ENCODE data around the gene SEZ6.

The SEZ6 gene, protein sequence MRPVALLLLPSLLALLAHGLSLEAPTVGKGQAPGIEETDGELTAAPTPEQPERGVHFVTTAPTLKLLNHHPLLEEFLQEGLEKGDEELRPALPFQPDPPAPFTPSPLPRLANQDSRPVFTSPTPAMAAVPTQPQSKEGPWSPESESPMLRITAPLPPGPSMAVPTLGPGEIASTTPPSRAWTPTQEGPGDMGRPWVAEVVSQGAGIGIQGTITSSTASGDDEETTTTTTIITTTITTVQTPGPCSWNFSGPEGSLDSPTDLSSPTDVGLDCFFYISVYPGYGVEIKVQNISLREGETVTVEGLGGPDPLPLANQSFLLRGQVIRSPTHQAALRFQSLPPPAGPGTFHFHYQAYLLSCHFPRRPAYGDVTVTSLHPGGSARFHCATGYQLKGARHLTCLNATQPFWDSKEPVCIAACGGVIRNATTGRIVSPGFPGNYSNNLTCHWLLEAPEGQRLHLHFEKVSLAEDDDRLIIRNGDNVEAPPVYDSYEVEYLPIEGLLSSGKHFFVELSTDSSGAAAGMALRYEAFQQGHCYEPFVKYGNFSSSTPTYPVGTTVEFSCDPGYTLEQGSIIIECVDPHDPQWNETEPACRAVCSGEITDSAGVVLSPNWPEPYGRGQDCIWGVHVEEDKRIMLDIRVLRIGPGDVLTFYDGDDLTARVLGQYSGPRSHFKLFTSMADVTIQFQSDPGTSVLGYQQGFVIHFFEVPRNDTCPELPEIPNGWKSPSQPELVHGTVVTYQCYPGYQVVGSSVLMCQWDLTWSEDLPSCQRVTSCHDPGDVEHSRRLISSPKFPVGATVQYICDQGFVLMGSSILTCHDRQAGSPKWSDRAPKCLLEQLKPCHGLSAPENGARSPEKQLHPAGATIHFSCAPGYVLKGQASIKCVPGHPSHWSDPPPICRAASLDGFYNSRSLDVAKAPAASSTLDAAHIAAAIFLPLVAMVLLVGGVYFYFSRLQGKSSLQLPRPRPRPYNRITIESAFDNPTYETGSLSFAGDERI

DNA sequence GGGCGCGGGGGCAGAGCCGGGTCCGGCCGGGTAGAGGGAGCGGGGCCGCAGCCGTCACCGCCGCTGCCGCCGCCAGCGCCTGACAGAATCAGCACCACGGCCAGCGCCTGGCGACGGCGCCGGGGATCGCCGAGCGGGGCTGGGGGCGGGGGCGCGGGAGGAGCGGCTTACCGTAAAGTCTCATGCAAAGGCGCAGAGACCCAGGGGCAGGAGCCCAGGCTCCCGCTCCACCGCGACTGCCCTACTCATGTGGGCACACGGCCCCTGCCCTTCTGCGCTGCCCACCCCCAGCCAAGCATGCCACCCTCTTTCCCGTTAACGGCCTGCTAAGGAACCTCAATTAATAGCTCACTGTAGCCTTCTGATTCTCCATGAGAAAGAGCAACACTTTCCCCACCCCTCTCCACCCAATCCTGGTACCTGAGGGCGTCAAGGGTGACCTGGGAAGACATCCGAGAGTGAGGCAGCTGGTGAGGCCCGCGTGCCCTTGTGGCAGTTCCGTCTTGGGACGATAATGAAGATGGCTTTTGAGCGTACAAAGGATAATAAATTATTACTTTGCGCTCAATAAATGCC lies at the start of gene SEZ6:
SEZ6 (minus strand) TSS at position 98 of the 576 bp plus-strand sequence. CDS start 164 bp downstream, outside the sequence.
- DNase-seq (ENCODE audit: low read depth) = peak; percentile 37

DNA sequence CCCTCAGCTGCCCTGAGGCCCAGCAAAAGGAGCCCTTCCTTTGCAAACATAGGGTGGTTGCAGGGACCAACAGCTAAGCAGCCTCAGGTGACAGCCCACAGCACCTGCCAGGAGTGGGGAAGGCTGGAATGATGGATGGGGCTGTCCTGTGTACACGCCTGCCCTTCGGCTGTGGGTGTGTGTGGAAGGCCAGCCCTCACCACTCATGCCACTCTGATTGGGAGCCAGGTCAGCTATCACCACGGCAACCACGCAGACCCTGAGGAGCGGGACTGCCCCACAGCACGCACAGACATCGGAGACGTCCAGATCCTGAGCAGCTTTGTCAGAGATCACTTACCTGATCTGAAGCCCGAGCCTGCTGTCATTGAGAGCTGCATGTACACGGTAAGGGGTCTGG lies 49.0 kb upstream of the SEZ6 start:
- DNase-seq (ENCODE audit: low read depth) = no peak

DNA sequence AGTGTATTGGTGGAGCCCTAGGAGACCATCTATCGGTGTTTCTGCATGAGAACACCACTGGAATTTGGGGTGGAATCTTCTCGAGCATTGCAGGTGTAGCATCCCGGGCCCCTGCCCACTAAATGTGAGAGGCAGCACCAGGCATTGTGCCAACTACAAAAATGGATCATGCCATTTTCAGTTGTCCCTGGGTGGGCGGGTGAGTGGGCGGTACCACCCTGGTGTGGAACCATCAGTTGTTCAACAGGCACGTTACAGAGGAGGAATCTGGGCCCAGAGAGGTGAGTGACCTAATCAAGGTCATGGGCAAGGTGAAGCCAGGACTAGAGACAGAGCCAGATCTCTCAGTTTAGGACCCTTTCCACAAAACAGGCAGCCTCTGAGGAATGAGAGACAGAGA lies 45.9 kb upstream of the SEZ6 start:
- no peak for DNase-seq (ENCODE audit: low read depth)

DNA sequence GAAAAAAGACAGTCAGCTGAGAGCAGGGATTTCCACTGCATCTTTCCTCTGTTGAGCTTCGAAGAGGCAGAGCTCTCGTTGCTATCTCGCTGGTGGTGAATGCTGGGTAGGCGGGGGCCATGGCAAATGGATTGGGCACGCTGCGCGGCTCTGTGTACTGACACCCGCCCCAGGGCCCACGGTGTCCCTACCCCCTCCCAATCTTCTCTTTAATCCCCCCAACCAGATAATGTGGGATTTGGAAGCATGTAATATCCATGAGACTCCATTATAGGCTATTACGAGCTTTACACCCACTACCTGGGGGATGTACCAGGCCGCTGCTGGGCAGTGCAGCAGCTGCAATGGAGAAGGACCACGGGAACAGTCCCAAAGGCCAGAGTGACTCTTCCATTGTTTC lies 45.4 kb upstream of the SEZ6 start:
- no peak for DNase-seq (ENCODE audit: low read depth)

DNA sequence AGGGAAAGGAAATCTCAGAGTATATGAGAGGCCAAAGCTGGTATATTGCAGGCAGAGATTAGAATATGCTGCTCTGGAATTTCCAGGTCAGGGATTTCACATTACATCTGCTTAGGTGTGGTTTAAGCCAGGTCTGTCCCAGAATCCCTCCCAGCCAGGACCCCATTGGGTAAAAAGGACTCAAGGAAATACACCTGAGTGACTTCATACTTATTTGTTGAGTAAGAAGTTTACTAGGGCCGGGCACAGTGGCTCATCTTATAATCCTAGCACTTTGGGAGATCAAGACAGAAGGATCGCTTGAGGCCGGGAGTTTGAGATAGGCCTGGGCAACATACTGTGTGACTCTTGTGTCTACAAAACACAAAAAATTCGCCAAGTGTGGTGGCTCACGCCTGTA lies 44.3 kb upstream of the SEZ6 start:
- DNase-seq (ENCODE audit: low read depth) = no peak

DNA sequence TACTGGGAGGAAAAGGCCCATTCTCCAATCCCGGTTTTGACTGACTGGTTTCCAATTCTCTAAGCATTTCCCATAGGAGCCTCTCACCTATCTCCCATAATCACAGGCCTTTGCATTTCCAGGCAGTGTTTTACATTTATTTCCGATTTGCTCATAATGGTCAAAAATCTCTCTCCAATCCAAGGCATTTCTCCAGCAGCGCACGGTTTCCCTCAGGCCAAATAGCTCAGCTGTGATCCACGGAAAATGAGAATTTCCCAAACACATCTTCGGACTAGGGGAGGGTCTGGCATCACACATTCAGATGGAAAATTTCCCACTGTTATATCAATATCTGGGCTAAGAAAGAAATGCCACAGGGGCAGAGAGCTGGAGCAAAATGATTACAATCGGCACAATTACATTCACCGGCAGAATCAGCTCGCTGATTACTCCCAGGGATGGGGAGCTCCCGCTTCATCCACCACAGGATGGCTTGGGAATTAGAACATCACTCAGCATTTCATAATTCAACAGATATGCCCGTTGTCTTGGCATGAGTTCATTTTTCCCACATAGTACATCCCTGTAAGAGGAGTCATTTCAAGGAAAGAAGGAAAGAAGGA lies 43.8 kb upstream of the SEZ6 start:
- DNase-seq (ENCODE audit: low read depth) = no peak

DNA sequence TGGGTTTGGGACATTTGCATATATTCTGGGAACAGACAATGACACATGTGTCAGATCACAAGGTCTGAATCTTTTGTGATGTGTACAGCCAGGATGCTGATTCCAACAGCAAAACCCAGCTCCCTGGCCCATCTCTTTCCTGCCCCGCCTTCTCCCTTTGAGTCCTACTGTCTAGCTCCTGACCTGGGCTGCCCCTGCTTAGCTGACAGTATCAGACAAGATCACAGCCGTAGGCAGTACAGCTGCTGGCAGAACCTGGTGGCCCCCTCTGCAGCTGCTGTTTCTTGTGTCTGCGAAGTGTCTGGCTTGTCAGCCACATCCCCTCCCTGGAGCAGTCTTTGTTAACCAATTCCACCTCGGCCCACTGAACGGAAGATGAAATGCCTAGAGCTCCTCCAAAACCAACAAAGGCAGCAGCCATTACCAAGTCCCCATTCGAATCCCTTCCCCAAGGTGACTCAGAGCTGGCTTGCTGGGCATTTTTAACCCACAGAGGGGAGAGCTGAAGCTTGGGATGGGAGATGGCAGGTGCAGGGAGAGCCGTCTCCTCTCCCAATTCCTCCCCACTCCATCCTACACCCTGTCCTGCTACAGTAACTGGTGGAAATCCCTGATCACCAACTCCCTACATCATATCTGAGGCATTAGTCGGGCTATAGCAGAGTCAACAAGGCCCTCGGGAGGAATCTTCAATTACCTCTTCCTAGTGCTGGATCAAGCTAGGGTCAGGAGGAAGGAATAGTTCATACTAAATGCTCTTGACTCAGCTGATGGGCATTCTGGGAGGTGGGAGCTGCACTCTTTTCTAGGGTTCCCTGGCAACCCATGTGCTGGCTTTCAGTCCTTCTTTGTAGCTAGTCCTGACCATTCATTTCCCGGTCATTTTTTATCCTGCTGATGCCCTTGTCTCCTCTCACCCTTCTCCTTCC lies 42.9 kb upstream of the SEZ6 start:
- DNase-seq (ENCODE audit: low read depth) = no peak

DNA sequence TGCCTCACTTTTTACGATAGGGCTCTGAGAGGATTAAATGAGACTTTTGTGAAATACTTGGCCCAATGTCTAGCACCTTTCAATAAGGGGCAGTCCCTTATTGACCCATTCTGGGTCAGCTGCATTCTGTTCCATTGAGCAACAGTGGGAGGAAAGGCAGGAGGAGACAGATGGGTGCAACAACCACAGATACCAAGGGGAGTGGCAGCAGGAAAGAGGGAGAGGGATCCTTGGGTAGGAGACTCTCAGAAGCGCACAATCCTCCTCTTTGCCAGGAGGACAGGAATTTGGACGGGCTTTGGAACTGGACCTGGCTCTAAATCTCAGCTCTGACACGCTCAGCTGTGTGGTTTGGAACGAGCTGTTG lies 40.6 kb upstream of the SEZ6 start:
- DNase-seq (ENCODE audit: low read depth) = no peak

DNA sequence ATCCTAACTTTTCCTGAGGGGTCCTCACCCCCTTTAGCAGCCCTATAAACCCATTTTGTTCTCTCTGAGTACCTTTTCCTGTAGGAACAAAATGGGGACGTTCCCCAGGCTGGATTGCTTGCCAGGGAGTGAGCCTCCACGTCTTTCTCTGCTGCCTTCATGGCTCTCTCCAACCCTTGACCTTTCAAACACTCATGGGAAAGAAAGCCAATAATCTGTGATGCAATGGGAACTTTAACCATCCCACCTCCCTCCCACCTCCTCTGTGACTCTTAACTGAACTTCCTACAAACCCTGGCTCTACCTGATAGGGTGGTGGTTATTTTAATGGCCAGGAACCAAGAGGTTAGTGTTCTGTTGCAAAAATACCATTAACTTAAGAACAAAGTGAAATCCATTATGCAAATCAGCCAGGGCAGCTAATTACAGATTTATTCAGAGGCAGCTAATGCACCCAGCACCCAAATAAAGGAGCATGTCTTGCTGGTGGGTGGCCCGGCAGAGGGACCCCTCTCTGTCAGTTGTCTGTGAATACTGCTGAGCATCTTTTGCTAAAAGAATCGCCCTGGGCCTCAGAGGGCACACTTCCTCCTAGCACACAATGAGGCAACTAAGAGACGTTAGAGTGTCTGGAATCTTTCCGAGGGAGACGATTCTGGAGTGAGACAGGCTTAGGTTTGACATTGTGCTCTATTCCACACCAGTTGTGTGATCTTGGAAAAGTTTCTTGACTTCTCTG lies 40.1 kb upstream of the SEZ6 start:
- no peak for DNase-seq (ENCODE audit: low read depth)

DNA sequence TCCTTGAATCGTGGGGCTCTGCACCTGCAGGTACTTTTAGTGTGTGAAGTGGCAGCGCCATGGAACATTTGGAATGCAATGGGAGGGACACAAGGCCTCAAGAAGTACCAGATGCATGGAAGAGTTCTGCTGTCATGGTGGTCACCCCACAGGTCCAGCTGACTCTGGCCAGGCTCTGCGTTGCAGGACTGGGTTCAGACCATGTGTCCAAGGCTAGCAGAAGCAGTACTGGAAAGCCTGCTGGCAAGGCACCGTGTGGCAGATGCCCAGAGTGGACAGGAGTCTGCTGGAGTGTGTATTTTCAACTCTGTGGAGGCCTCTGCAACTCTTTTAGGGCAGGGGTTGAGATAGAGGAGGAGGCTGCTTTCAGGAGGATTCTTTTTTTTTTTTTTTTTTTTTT lies 39.2 kb upstream of the SEZ6 start:
- no peak for DNase-seq (ENCODE audit: low read depth)

DNA sequence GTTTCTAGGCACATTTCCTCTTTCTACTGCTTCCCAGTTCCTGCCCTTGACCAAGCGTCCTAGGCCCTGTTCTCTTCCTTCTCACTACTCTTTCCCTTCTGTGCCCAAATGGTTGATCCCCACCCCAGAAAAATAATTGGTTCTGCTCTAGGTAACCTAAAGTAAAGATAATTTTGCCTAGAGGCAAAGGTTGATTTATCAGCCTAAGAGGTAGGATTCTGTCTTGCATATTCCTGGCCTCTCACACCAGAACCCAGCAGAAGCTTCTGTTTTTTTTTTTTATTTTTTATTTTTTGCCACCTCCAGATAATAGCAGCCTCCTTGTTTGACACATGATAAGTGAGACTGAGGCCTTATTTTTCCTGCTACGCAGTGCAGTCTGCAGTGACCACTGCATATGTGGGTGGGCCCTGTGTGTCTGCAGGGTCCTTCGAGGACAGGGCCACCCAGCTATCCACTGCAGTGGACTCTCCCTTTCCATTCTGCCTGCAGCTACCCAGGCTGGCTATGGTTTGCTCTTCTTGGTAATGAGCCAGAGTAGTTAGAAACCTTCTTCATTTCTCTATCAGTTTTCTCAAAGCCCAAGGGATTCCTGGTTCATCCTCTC lies 37.8 kb upstream of the SEZ6 start:
- DNase-seq (ENCODE audit: low read depth) = no peak

DNA sequence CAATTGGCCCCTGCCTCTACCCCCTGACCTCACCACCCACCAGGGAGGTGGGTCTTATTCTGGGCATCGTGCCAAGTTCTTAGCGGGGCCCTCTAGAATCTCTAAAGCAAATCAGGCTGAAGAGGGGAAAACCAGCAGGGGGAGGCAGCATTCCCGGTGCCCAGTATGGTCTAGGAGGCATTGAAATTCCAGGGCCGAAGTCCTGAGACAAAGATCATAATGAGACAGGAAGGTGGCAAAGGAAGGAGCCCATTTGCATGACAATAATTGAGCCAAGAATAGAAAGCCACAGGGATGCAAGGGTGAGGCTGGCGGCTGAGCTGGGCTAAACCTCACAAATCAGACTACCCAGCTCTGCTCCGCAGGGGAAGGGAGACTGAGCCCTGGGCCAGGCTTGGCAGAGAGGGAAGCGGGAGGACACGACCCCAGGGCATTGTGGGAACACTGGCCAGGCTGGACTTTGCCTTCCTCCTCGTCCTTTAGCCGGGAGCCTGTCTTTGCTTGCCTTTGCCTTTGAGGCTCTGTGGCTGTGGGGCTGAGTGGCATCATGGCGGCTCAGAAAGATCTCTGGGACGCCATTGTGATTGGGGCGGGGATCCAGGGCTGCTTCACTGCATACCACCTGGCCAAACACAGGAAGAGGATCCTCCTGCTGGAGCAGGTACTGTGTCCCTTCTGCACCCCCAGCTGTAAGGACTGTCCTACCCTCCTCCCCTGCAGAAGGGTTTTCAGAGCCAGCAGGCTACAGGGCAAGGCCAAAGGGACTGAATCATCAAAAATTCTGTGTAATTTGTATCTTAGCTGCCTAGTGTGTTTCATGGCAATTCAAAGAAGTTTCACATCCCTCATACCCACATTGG lies 37.1 kb upstream of the SEZ6 start, which contains the start of gene PIPOX:
PIPOX (plus strand) TSS at position 463 of the 860 bp plus-strand sequence; CDS start at position 548, 85 bp downstream.
- no peak for DNase-seq (ENCODE audit: low read depth)

DNA sequence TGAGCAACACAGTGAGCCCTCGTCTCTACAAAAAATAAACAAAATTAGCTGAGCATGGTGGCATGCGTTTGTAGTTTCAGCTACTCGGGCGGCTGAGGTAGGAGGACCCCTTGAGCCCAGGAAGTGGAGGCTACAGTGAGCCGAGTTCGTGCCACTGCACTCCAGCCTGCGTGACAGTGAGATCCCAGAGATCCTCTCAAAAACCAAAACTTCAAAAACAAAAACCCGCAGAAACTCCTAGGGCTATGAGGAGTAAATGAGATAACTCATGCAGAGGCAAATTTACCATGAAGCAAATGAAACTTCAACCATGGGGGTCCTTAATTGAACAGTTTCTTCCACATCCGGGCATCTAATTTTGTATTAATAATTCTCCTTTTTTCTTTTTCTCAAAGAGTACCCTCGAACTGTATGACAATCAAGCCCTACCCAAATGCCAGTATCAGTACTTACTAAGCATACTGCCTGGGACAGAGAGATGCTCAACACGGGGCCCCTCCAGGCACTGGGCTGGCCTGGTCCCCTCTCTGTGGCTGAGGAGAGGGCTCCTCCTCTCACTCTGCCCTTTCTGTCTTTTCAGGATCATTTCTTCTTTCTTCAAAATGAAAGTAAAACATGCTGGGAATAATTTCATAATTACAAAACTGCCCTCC lies 36.3 kb upstream of the SEZ6 start:
- DNase-seq (ENCODE audit: low read depth) = no peak

DNA sequence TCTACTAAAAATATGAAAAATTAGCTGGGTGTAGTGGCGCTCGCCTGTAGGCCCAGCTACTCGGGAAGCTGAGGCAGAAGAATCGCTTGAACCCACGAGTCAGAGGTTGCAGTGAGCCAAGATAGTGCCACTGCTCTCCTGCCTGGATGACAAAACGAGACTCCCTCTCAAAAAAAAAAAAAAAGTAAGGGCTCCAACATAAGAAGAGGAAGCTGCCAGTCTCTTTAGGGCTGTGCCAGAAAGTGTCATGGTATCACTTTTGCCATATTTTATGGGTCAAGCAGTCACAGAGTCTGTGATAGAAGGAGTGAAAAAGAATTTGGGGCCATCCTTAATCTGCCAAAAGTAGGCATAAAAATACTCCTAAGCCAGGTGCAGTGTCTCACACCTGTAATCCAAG lies 35.7 kb upstream of the SEZ6 start:
- no peak for DNase-seq (ENCODE audit: low read depth)

DNA sequence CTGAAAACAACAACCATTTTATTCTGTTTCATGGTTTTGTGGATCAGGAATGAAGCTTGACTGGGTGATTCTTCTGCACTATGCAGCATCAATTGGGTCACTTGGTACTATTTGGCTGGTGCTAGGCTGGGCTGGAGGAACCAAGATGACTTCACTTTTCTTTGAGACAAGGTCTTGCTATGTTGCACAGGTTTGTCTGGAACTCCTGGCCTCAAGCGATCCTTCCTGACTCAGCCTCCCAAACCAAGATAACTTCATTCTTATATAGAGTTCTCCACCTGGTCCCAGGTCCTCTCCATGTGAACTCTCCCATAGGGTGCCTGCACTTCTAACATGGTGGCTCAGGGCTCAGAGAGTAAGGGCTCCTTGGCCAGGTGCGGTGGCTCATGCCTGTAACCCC lies 35.3 kb upstream of the SEZ6 start:
- DNase-seq (ENCODE audit: low read depth) = no peak

DNA sequence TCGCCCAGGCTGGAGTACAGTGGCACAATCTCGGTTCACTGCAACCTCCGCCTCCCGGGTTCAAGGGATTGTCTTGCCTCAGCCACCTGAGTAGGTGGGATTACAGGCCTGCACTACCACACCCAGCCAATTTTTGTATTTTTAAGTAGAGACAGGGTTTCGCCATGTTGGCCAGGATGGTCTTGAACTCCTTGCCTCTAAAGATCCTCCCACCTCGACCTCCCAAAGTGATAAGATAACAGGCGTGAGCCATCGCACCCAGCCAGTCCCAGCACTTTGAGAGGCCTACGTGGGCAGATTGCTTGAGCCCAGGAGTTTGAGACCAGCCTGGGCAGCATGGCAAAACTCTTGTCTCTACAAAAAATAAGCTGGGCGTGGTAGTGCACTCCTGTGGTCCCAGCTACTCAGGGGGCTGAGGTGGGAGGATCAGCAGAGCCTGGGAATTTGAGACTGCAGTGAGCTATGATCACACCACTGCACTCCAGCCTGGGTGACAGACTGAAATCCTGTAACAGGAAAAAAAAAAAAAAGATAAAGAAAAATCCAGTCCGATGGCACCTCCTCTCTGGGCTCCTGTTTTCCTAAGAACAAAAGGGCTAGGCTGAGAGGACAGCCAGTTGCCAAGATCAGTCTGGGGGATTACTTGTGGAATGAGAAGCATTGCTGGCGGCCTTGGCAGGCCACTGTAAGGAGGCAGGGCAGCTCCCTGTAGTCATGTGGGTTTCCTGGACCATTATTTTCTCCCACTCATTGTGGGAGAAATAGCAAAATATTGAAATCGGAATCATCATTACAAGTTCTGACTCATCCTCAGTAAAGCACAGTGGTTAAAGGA lies 34.1 kb upstream of the SEZ6 start:
- no peak for DNase-seq (ENCODE audit: low read depth)

DNA sequence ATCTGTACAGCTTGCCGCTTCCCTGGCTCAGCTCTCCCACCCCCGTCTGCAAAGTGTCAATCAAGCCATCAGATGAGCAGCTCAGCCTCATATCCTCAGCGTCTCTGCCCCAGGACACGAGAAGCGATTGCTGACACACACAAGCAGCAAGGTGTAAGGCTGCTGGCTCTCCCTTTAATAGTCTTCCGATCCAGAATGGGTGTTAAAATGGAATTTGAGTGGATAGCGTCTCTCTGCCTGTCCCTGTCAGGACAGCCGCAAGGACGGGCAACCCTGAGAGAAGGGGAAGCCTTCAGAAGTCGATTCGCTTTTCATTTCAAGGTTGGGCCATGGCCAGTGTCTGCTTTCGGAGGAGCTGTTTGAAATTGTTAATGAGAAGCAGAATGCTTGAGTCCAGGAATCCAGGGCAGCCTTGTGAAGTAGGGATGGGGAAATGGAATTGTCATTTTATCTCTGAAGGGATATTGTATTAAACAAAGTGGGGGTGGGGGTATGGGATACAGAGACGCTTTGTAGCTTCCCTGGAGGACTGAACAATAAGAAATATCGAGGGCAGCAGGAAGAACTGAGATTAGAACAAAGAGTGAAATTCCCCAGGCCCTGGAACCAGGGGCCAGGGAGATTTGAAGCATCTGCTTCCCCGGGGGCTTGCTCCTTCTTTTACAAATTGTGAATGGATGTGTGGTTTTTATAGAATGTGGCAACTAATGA lies 32.4 kb upstream of the SEZ6 start:
- no peak for DNase-seq (ENCODE audit: low read depth)
